Measurements from ENCODE around the gene UGT1A6. TPM values are rescaled to one million over a fixed set of nuclear protein-coding genes. Genes with fewer than 3 reads are reported as not detected.
"Not testable (repeated sequence)": the region's sequence is repeated elsewhere in the genome, so short reads cannot be mapped to it uniquely, and the experiment has no call there.

Gene UGT1A6
- 0.79 TPM in 1 of 2 replicates, not detected in the other for total RNA-seq (2022)
- percentile 38 among the genes with signal in this experiment for Bru-seq, nascent RNA
- BruChase-seq, experiment 1, labeled RNA remaining after a 6-hour chase: percentile 40 among the genes with signal in this experiment
- percentile 34 among the genes with signal in this experiment for BruChase-seq, experiment 2, labeled RNA remaining after a 2-hour chase
- long read RNA-seq, partial matches to known transcripts: 0 of 2 reads
- long read RNA-seq, other reads (novel, unspliced or antisense): 1 of 2 reads

DNA sequence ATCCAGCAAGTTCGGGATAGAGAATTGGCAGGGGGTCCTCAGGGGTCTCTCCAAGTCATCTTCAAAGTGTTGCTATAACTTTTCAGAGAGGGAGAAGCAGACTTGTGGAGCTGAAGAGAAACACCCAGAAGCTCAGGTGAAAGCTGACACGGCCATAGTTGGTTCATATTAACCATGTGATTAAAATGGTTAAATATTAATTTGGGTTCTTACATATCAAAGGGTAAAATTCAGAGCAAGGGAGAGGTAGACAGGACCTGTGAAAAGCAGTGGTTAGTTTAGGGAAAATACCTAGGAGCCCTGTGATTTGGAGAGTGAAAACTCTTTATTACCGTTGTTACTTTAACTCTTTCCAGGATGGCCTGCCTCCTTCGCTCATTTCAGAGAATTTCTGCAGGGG, at the start of gene UGT1A6:
Gene UGT1A6 (plus strand): TSS at position 243 of the 400 bp plus-strand sequence. CDS start 115 bp downstream, at position 358.
- TF ChIP-seq, protein P1, sequence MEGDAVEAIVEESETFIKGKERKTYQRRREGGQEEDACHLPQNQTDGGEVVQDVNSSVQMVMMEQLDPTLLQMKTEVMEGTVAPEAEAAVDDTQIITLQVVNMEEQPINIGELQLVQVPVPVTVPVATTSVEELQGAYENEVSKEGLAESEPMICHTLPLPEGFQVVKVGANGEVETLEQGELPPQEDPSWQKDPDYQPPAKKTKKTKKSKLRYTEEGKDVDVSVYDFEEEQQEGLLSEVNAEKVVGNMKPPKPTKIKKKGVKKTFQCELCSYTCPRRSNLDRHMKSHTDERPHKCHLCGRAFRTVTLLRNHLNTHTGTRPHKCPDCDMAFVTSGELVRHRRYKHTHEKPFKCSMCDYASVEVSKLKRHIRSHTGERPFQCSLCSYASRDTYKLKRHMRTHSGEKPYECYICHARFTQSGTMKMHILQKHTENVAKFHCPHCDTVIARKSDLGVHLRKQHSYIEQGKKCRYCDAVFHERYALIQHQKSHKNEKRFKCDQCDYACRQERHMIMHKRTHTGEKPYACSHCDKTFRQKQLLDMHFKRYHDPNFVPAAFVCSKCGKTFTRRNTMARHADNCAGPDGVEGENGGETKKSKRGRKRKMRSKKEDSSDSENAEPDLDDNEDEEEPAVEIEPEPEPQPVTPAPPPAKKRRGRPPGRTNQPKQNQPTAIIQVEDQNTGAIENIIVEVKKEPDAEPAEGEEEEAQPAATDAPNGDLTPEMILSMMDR (IDR thresholded peaks at IDR 0.05; ENCODE audit: unreplicated experiment): no peak
- no TSS peak for BruUV-seq (replicated peaks)
- ChIA-PET CTCF (interaction anchor here (4.1 kb wide), 1 partner anchor 19 kb away, joined by 18 read pairs; the partner anchor contains the start of gene UGT1A5), POLR2A (interaction anchor here (2.7 to 4.6 kb wide), 5 partner anchors 7 to 204 kb away, joined by 14 to 91 read pairs (median 59); partner anchors contain the start of genes UGT1A7 and USP40)
- DNase-seq (ENCODE audit: unreplicated experiment): no peak
- H3K4me3 Mint-ChIP-seq (ENCODE audit: unreplicated experiment): peak within 1 kb of the TSS; percentile 56
- no peaks in the 10 kb centered on the region for H3K27me3 Mint-ChIP-seq (ENCODE audit: insufficient read depth, unreplicated experiment)
- peak within 1 kb of the TSS; percentile 86 for H3K27ac Mint-ChIP-seq (ENCODE audit: low read depth, unreplicated experiment)
- no peaks in the 10 kb centered on the region for H3K36me3 Mint-ChIP-seq (ENCODE audit: insufficient read depth, unreplicated experiment)
- H3K4me1 Mint-ChIP-seq (ENCODE audit: insufficient read depth, unreplicated experiment): peaks cover 30% of the 10 kb centered on the region
- H3K9me3 Mint-ChIP-seq (ENCODE audit: unreplicated experiment): no peaks in the 10 kb centered on the region
- intact Hi-C loops (cut with micrococcal nuclease): no loop called here

DNA sequence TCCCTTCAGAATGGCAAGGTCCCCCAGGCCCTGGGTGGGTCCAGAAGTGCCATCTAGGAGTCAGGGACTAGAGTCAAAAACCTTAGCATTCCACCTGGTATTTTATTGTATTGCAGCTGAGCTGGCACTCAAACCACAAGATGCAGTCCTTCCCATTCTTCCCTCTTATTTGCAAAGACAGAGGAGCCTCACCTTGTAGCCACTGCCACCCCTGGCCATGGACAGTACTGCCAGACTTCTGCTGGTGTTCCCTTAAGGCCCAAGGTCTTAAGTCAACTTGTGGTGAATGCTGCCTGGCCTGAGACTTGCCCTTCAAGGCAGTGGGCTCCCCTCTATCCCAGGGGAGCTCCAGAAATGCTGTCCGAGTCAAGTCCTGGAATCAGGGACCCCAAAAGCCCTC, 49.6 kb upstream of the UGT1A6 start:
- DNase-seq (ENCODE audit: unreplicated experiment): peak; percentile 24
- no TSS peak for BruUV-seq (replicated peaks)
- Mint-ChIP-seq H3K36me3 (ENCODE audit: insufficient read depth, unreplicated experiment) (peaks cover 5% of the 10 kb centered on the region), H3K9me3 (ENCODE audit: unreplicated experiment) (peaks cover 7% of the 10 kb centered on the region), H3K4me3 (ENCODE audit: unreplicated experiment) (no peak overlapping the region), H3K4me1 (ENCODE audit: insufficient read depth, unreplicated experiment) (no peaks in the 10 kb centered on the region), H3K27ac (ENCODE audit: low read depth, unreplicated experiment) (no peak overlapping the region), H3K27me3 (ENCODE audit: insufficient read depth, unreplicated experiment) (no peaks in the 10 kb centered on the region)
- intact Hi-C loops (cut with micrococcal nuclease): no loop called here
- ChIA-PET CTCF (no interaction called here), POLR2A (no interaction called here)
- TF ChIP-seq, protein P1 (IDR thresholded peaks at IDR 0.05; ENCODE audit: unreplicated experiment): no peak

DNA sequence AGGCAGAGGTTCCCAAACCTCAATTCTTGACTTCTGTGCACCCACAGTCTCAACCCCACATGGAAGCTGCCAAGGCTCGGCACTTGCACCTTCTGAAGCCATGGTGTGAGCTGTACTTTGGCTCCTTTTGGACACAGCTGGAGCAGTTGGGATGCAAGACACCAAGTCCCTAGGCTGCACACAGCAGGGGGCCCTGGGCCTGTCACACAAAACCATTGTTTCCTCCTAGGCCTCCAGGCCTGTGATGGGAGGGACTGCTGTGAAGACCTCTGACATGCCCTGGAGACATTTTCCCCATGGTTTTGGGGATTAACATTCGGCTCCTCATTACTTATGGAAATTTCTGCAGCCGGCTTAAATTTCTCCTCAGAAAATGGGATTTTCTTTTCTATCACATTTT, 46.7 kb upstream of the UGT1A6 start:
- POLR2A ChIA-PET; BruUV-seq (replicated peaks); H3K4me3 Mint-ChIP-seq (ENCODE audit: unreplicated experiment); DNase-seq (ENCODE audit: unreplicated experiment); H3K27me3 Mint-ChIP-seq (ENCODE audit: insufficient read depth, unreplicated experiment); H3K4me1 Mint-ChIP-seq (ENCODE audit: insufficient read depth, unreplicated experiment); H3K27ac Mint-ChIP-seq (ENCODE audit: low read depth, unreplicated experiment); H3K9me3 Mint-ChIP-seq (ENCODE audit: unreplicated experiment); H3K36me3 Mint-ChIP-seq (ENCODE audit: insufficient read depth, unreplicated experiment); intact Hi-C loops (cut with micrococcal nuclease); CTCF ChIA-PET: not testable (repeated sequence)

DNA sequence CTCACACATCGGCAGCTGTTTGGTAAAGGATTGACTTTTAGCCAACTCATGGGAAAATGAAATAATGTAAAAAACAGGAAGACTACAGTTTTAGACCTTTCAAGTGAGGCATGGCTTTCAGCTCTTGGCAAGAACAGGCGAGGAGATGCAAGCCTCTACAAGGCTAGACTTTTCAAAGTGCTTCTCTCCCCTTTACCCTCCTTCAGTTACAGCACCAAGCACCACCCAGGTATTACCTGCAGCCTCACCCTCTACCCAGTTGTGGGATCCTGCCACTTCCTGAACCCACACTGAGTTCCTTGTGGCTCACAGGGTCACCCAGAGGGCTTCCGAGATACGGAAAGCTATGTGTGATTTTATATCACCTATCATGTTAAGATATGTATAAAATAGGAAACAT, 41.7 kb upstream of the UGT1A6 start:
- Mint-ChIP-seq H3K4me3 (ENCODE audit: unreplicated experiment) (no peak overlapping the region), H3K9me3 (ENCODE audit: unreplicated experiment) (peaks cover 7% of the 10 kb centered on the region), H3K27ac (ENCODE audit: low read depth, unreplicated experiment) (no peak overlapping the region), H3K4me1 (ENCODE audit: insufficient read depth, unreplicated experiment) (no peaks in the 10 kb centered on the region), H3K36me3 (ENCODE audit: insufficient read depth, unreplicated experiment) (no peaks in the 10 kb centered on the region), H3K27me3 (ENCODE audit: insufficient read depth, unreplicated experiment) (no peaks in the 10 kb centered on the region)
- intact Hi-C loops (cut with micrococcal nuclease): no loop called here
- ChIA-PET CTCF (no interaction called here), POLR2A (no interaction called here)
- no TSS peak for BruUV-seq (replicated peaks)
- DNase-seq (ENCODE audit: unreplicated experiment): no peak
- TF ChIP-seq, protein P1 (IDR thresholded peaks at IDR 0.05; ENCODE audit: unreplicated experiment): no peak
